Central memory CD8-positive, alpha-beta T cell (primary cell): ENCODE measurements around the gene DNMBP.
"Not testable (repeated sequence)": the region's sequence is repeated elsewhere in the genome, so short reads cannot be mapped to it uniquely, and the experiment has no call there.

Experiments used
- ATAC-seq: fragments of 150-1000 bp; cut with Tn5 transposase; replicated peaks from 2 replicates; pipeline ENCODE4 v1.10.0; 2022; ENCODE audit warnings: mild to moderate bottlenecking, moderate FRiP score, moderate number of reproducible peaks; ENCODE audit not compliant: poor library complexity, severe bottlenecking; ENCODE audit errors: extremely low read depth
- DNase-seq, 2 donors: peaks; one replicate each; pipeline ENCODE4 v3.0.0; 2021; ENCODE audit warnings: low spot score in 2 of 2
- H3K27ac Mint-ChIP-seq: one replicate; pipeline ENCODE4 v1.8.0; 2022; ENCODE audit warnings: low read depth, mild to moderate bottlenecking, moderate library complexity, mixed read lengths
- H3K27me3 Mint-ChIP-seq: one replicate; pipeline ENCODE4 v1.8.0; 2022; ENCODE audit warnings: mixed read lengths
- H3K36me3 Mint-ChIP-seq: one replicate; pipeline ENCODE4 v1.8.0; 2022; ENCODE audit warnings: mild to moderate bottlenecking, moderate library complexity, mixed read lengths; ENCODE audit not compliant: insufficient read depth
- H3K4me1 Mint-ChIP-seq: one replicate; pipeline ENCODE4 v1.8.0; 2022; ENCODE audit warnings: mixed read lengths
- H3K4me3 Mint-ChIP-seq: one replicate; pipeline ENCODE4 v1.8.0; 2022; ENCODE audit warnings: mild to moderate bottlenecking, moderate library complexity, mixed read lengths
- H3K9me3 Mint-ChIP-seq: one replicate; pipeline ENCODE4 v1.8.0; 2022; ENCODE audit warnings: mixed read lengths

The DNMBP gene

GRCh38 chr10:100027416-100027815 is 17.7 kb upstream of the DNMBP start:
- H3K9me3 Mint-ChIP-seq: no peaks in the 10 kb centered on the region
- H3K27me3 Mint-ChIP-seq: no peaks in the 10 kb centered on the region
- H3K4me3 Mint-ChIP-seq: no peak overlapping the region
- peaks cover 2% of the 10 kb centered on the region for H3K36me3 Mint-ChIP-seq
- no peaks in the 10 kb centered on the region for H3K4me1 Mint-ChIP-seq
- no peak overlapping the region for H3K27ac Mint-ChIP-seq
- no peak for DNase-seq
- no peak for ATAC-seq

- Mint-ChIP-seq H3K27me3 (no peaks in the 10 kb centered on the region), H3K36me3 (peaks cover 3% of the 10 kb centered on the region), H3K9me3 (no peaks in the 10 kb centered on the region), H3K4me3 (no peak overlapping the region), H3K27ac (no peak overlapping the region), H3K4me1 (peaks cover under 1% of the 10 kb centered on the region)
- ATAC-seq (no peak), DNase-seq (no peak)
These were observed 15.8 kb upstream of the DNMBP start for GRCh38 chr10:100025576-100025975.

- ATAC-seq (no peak), DNase-seq (no peak)
- Mint-ChIP-seq H3K27me3 (no peaks in the 10 kb centered on the region), H3K27ac (no peak overlapping the region), H3K4me1 (peaks cover 9% of the 10 kb centered on the region), H3K4me3 (no peak overlapping the region), H3K9me3 (no peaks in the 10 kb centered on the region), H3K36me3 (peaks cover 3% of the 10 kb centered on the region)
These were observed 15.0 kb upstream of the DNMBP start for GRCh38 chr10:100024748-100025147.

- Mint-ChIP-seq H3K27me3 (no peaks in the 10 kb centered on the region), H3K36me3 (peaks cover 3% of the 10 kb centered on the region), H3K9me3 (no peaks in the 10 kb centered on the region), H3K4me1 (peaks cover 9% of the 10 kb centered on the region), H3K27ac (no peak overlapping the region), H3K4me3 (no peak overlapping the region)
- DNase-seq (no peak), ATAC-seq (no peak)
These were observed 12.7 kb upstream of the DNMBP start for GRCh38 chr10:100022403-100022802.

GRCh38 chr10:100021322-100021721 is 11.6 kb upstream of the DNMBP start:
- Mint-ChIP-seq H3K27me3 (no peaks in the 10 kb centered on the region), H3K4me1 (peaks cover 9% of the 10 kb centered on the region), H3K4me3 (no peak overlapping the region), H3K36me3 (peaks cover 1% of the 10 kb centered on the region), H3K27ac (no peak overlapping the region), H3K9me3 (no peaks in the 10 kb centered on the region)
- DNase-seq: no peak
- no peak for ATAC-seq

GRCh38 chr10:100020886-100021253 is 11.1 kb upstream of the DNMBP start:
- no peaks in the 10 kb centered on the region for H3K9me3 Mint-ChIP-seq
- no peak for ATAC-seq

GRCh38 chr10:100020142-100020885 is 10.6 kb upstream of the DNMBP start:
- H3K4me1 Mint-ChIP-seq: peaks cover 9% of the 10 kb centered on the region
- no peak overlapping the region for H3K4me3 Mint-ChIP-seq
- H3K27ac Mint-ChIP-seq: no peak overlapping the region
- H3K27me3 Mint-ChIP-seq: no peaks in the 10 kb centered on the region
- H3K36me3 Mint-ChIP-seq: peaks cover 1% of the 10 kb centered on the region
- ATAC-seq (peak; percentile 73), DNase-seq (no peak)
- no peaks in the 10 kb centered on the region for H3K9me3 Mint-ChIP-seq

More at GRCh38 chr10:100020886-100021253, 11.1 kb upstream of the DNMBP start:
- Mint-ChIP-seq H3K27me3 (no peaks in the 10 kb centered on the region), H3K4me1 (peaks cover 9% of the 10 kb centered on the region), H3K4me3 (no peak overlapping the region), H3K36me3 (peaks cover 1% of the 10 kb centered on the region), H3K27ac (no peak overlapping the region)
- DNase-seq: no peak

- Mint-ChIP-seq H3K27ac (no peak overlapping the region), H3K4me1 (peaks cover 9% of the 10 kb centered on the region), H3K4me3 (no peak overlapping the region), H3K36me3 (peaks cover 1% of the 10 kb centered on the region), H3K9me3 (no peaks in the 10 kb centered on the region), H3K27me3 (no peaks in the 10 kb centered on the region)
- ATAC-seq (no peak), DNase-seq (no peak)
These were observed 10.0 kb upstream of the DNMBP start for GRCh38 chr10:100019787-100020141.

- no peaks in the 10 kb centered on the region for H3K27me3 Mint-ChIP-seq
- DNase-seq (no peak), ATAC-seq (no peak)
- H3K9me3 Mint-ChIP-seq: no peaks in the 10 kb centered on the region
- H3K36me3 Mint-ChIP-seq: peaks cover 4% of the 10 kb centered on the region
- H3K4me1 Mint-ChIP-seq: peaks cover 11% of the 10 kb centered on the region
- no peak overlapping the region for H3K27ac Mint-ChIP-seq
- H3K4me3 Mint-ChIP-seq: no peak overlapping the region
These were observed 4.5 kb upstream of the DNMBP start for GRCh38 chr10:100014071-100014762.

- Mint-ChIP-seq H3K9me3 (no peaks in the 10 kb centered on the region), H3K36me3 (peaks cover 4% of the 10 kb centered on the region), H3K4me3 (no peak overlapping the region), H3K27me3 (no peaks in the 10 kb centered on the region), H3K27ac (no peak overlapping the region), H3K4me1 (peaks cover 17% of the 10 kb centered on the region)
- no peak for DNase-seq
- no peak for ATAC-seq
These were observed 3.9 kb upstream of the DNMBP start for GRCh38 chr10:100013621-100014020.

- not testable (repeated sequence) for H3K27me3 Mint-ChIP-seq, H3K27ac Mint-ChIP-seq, H3K36me3 Mint-ChIP-seq, ATAC-seq, H3K9me3 Mint-ChIP-seq, H3K4me3 Mint-ChIP-seq, DNase-seq
- peaks cover 31% of the 10 kb centered on the region for H3K4me1 Mint-ChIP-seq
These were observed 2.2 kb upstream of the DNMBP start for GRCh38 chr10:100011906-100012305.

GRCh38 chr10:100009283-100009792 is 409 bp downstream of the DNMBP start:
- H3K4me1 Mint-ChIP-seq: peaks cover 37% of the 10 kb centered on the region
- no peaks in the 10 kb centered on the region for H3K27me3 Mint-ChIP-seq
- DNase-seq (peak in 1 of 2 donors; percentile 28), ATAC-seq (peak; percentile 74)
- H3K27ac Mint-ChIP-seq: no peak overlapping the region
- peak overlapping the region; percentile 89 for H3K4me3 Mint-ChIP-seq
- peaks cover 4% of the 10 kb centered on the region for H3K36me3 Mint-ChIP-seq
- no peaks in the 10 kb centered on the region for H3K9me3 Mint-ChIP-seq

- Mint-ChIP-seq H3K27me3 (no peaks in the 10 kb centered on the region), H3K9me3 (no peaks in the 10 kb centered on the region), H3K4me1 (peaks cover 37% of the 10 kb centered on the region), H3K4me3 (peak overlapping the region; percentile 89), H3K27ac (no peak overlapping the region), H3K36me3 (peaks cover 4% of the 10 kb centered on the region)
- no peak for ATAC-seq
- no peak for DNase-seq
These were observed 952 bp downstream of the DNMBP start for GRCh38 chr10:100008708-100009282.
